ENCODE data around the gene BRMS1L. TPM values are rescaled to one million over a fixed set of nuclear protein-coding genes. Genes with fewer than 3 reads are reported as not detected.
"Not testable (repeated sequence)": the region's sequence is repeated elsewhere in the genome, so short reads cannot be mapped to it uniquely, and the experiment has no call there.

BRMS1L gene
- total and polyA plus RNA-seq, 2 of the 13 experiments (the other 11 are each of a cell fraction or from before 2014, with no cell fraction given): 21.1 to 23.8 TPM

DNA sequence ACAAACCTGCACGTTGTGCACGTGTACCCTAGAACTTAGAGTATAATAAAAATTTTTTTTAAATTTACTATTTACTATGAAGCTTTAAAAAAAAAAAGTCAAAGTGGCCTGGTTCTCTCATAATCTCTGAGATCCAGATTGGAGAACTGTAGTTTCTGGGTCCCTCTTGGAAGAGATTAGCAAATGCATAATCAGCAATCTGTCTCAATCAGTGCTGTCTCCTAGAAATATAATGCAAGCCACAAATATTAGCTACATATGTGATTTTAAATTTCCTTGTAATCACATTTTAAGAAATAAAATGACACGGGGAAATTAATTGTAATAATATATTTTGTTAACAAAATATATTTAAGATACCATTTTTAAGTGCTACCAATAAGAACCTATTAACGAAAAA, 49.3 kb upstream of the BRMS1L start:
- ATAC-seq: no peak
- peaks cover 23% of the 10 kb centered on the region for H4K20me1 ChIP-seq (ENCODE audit: insufficient read depth, low read length)
- H3K4me1 ChIP-seq (ENCODE audit: insufficient read depth, low read length): no peaks in the 10 kb centered on the region
- in situ Hi-C loops (cut with HindIII; ENCODE audit: extremely low pct_ligation_motif_present, low pct_unique_long_range_greater_than_20kb) (no loop called here), intact Hi-C loops (cut with micrococcal nuclease; ENCODE audit: unreplicated experiment) (no loop called here)
- H2AFZ ChIP-seq (ENCODE audit: low read length): no peak overlapping the region
- H3K27me3 ChIP-seq (ENCODE audit: control insufficient read depth in 1 of 2, insufficient read depth in 2 of 2, low read length in 2 of 2): no peaks in the 10 kb centered on the region
- peaks cover 7 to 23% of the 10 kb centered on the region in 2 experiments; a peak in 3 of 5 replicates for H3K36me3 ChIP-seq (replicated peaks in 1 of 2; ENCODE audit: control insufficient read depth in 1 of 2, insufficient read depth in 2 of 2, low read length in 2 of 2)
- no peak for FAIRE-seq
- BruUV-seq (replicated peaks): no TSS peak
- H3K79me2 ChIP-seq (ENCODE audit: insufficient read depth, low read length): peaks cover 58% of the 10 kb centered on the region
- 91% methylated on average over 4 of the region's 4 CpGs for WGBS (ENCODE audit: low lambda C conversion rate)
- no peak overlapping the region for H3K9ac ChIP-seq (ENCODE audit: insufficient read depth, low read depth, low read length)
- no peak overlapping the region for H3K4me2 ChIP-seq (ENCODE audit: low read depth, low read length)
- TF ChIP-seq MAFK (conservative IDR thresholded peaks at IDR 0.05 in 1 of 2, IDR thresholded peaks at IDR 0.05 in 1 of 2; ENCODE audit: low read length in 2 of 2): peak; percentile 69 to 77
- TF ChIP-seq IRX3 (CRISPR knock-in tag; IDR thresholded peaks at IDR 0.05; ENCODE audit: borderline replicate concordance, low read depth): no peak
- TF ChIP-seq MAFF (IDR thresholded peaks at IDR 0.05; ENCODE audit: low read depth, low read length): peak; percentile 53; the same call in 1 of the 2 replicates
- TF ChIP-seq XRCC5 (optimal IDR thresholded peaks at IDR 0.05; ENCODE audit: low read length): no peak
- CTCF ChIA-PET (ENCODE audit: low intra/inter-chr PET ratio, low total read pairs): no interaction called here
- no peak overlapping the region for H3K4me3 ChIP-seq (replicated peaks in 1 of 3; ENCODE audit: insufficient read depth in 1 of 3, low read depth in 2 of 3, low read length in 3 of 3)
- no peak for DNase-seq (ENCODE audit: low spot score)
- no peaks in the 10 kb centered on the region for H3K9me3 ChIP-seq (ENCODE audit: low read length)
- POLR2A ChIA-PET: no interaction called here
- no peak overlapping the region for H3K27ac ChIP-seq (ENCODE audit: extremely low read length, insufficient read depth, low read length)

DNA sequence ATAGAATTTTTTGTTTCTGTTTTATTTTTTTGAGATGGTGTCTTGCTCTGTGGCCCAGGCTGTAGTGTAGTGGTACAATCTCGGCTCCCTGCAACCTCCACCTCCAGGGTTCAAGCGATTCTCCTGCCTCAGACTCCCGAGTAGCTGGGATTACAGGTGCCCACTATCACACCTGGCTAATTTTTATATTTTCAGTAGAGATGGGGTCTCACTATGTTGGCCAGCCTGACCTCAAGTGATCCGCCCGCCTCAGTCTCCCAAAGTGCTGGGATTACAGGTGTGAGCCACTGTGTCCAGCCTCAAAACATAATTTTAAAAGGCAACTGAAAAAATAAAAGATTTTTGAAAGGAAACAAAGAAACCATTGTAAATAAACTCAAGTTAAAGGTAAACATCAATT, 48.6 kb upstream of the BRMS1L start:
- FAIRE-seq; in situ Hi-C loops (cut with HindIII; ENCODE audit: extremely low pct_ligation_motif_present, low pct_unique_long_range_greater_than_20kb); H3K4me1 ChIP-seq (ENCODE audit: insufficient read depth, low read length); H3K4me2 ChIP-seq (ENCODE audit: low read depth, low read length); H3K4me3 ChIP-seq (replicated peaks in 1 of 3; ENCODE audit: insufficient read depth in 1 of 3, low read depth in 2 of 3, low read length in 3 of 3); H2AFZ ChIP-seq (ENCODE audit: low read length); CTCF ChIA-PET (ENCODE audit: low intra/inter-chr PET ratio, low total read pairs); POLR2A ChIA-PET; BruUV-seq (replicated peaks); ATAC-seq; DNase-seq (ENCODE audit: low spot score); H3K9ac ChIP-seq (ENCODE audit: insufficient read depth, low read depth, low read length); H3K27ac ChIP-seq (ENCODE audit: extremely low read length, insufficient read depth, low read length); H3K27me3 ChIP-seq (ENCODE audit: control insufficient read depth in 1 of 2, insufficient read depth in 2 of 2, low read length in 2 of 2); H3K9me3 ChIP-seq (ENCODE audit: low read length); intact Hi-C loops (cut with micrococcal nuclease; ENCODE audit: unreplicated experiment): not testable (repeated sequence)
- 97% methylated on average over 5 of the region's 5 CpGs for WGBS (ENCODE audit: low lambda C conversion rate)
- Histone ChIP-seq H4K20me1 (ENCODE audit: insufficient read depth, low read length) (peaks cover 23% of the 10 kb centered on the region), H3K36me3 (replicated peaks in 1 of 2; ENCODE audit: control insufficient read depth in 1 of 2, insufficient read depth in 2 of 2, low read length in 2 of 2) (peaks cover 3 to 17% of the 10 kb centered on the region in 2 experiments; a peak in 2 of 5 replicates), H3K79me2 (ENCODE audit: insufficient read depth, low read length) (peaks cover 66% of the 10 kb centered on the region)
- TF ChIP-seq ZNF121 (CRISPR knock-in tag; IDR thresholded peaks at IDR 0.05): peak; percentile 90

Data from HepG2 (cell line).